HG03175 (cell line): ENCODE data around the gene ZNF101.
A peak's percentile ranks its signal among the peaks of the same experiment; 100 is the strongest.

Experiments
- ATAC-seq: cut with Tn5 transposase; IDR thresholded peaks from one replicate; pipeline ENCODE4 v1.9.1; 2021; ENCODE audit warnings: mild to moderate bottlenecking, moderate library complexity; ENCODE audit not compliant: unreplicated experiment

ZNF101 gene

GRCh38 chr19:19668230-19669012 is at the start of gene ZNF101:
TSS of gene ZNF101 (plus strand) at chr19:19668839. CDS start at chr19:19668964, 125 bp downstream.
- peak; percentile 72 for ATAC-seq

GRCh38 chr19:19619181-19619848 is 49.3 kb upstream of the ZNF101 start:
- ATAC-seq = no peak

GRCh38 chr19:19619849-19620210 is 48.8 kb upstream of the ZNF101 start:
- no peak for ATAC-seq

- no peak for ATAC-seq
Observed at GRCh38 chr19:19623383-19623782, 45.3 kb upstream of the ZNF101 start.

- ATAC-seq = no peak
Observed at GRCh38 chr19:19624032-19624570, 44.5 kb upstream of the ZNF101 start.

GRCh38 chr19:19626516-19627472 is 41.8 kb upstream of the ZNF101 start:
- ATAC-seq = no peak

GRCh38 chr19:19627621-19628500 is 40.8 kb upstream of the ZNF101 start, which contains the start of gene LPAR2:
TSS of gene LPAR2 (minus strand) at chr19:19628220. CDS start at chr19:19627275, 945 bp downstream.
- peak; percentile 64 for ATAC-seq

GRCh38 chr19:19628501-19629134 is 40.0 kb upstream of the ZNF101 start:
- no peak for ATAC-seq

GRCh38 chr19:19630062-19630414 is 38.6 kb upstream of the ZNF101 start:
- no peak for ATAC-seq

GRCh38 chr19:19630426-19630825 is 38.2 kb upstream of the ZNF101 start:
- no peak for ATAC-seq

GRCh38 chr19:19631346-19631745 is 37.3 kb upstream of the ZNF101 start:
- ATAC-seq = no peak

GRCh38 chr19:19632661-19633060 is 36.0 kb upstream of the ZNF101 start:
- ATAC-seq = no peak

- ATAC-seq = no peak
Observed at GRCh38 chr19:19633711-19634515, 34.7 kb upstream of the ZNF101 start.

GRCh38 chr19:19634516-19635312 is 33.9 kb upstream of the ZNF101 start:
- no peak for ATAC-seq

- ATAC-seq = no peak
Observed at GRCh38 chr19:19635313-19635702, 33.3 kb upstream of the ZNF101 start.

- no peak for ATAC-seq
Observed at GRCh38 chr19:19636573-19637185, 32.0 kb upstream of the ZNF101 start.

GRCh38 chr19:19637186-19637522 is 31.5 kb upstream of the ZNF101 start:
- ATAC-seq = no peak
